GM23338 (cell line): ENCODE measurements around the gene ADAT3. TPM values are rescaled to one million over a fixed set of nuclear protein-coding genes. Genes with fewer than 3 reads are reported as not detected.
A peak's percentile ranks its signal among the peaks of the same experiment; 100 is the strongest.

Source experiments
- ATAC-seq: fragments of 200-7000 bp; cut with Tn5 transposase; 3 replicates; pipeline ENCODE4 v1.9.1; 2020
- DNase-seq: peaks from one replicate; pipeline ENCODE4 v3.0.0-alpha.2; 2015; ENCODE audit warnings: low spot score
- H2AFZ ChIP-seq: fragments of 200-600 bp; sonication (generic); 2 replicates; pipeline ENCODE4 v1.8.0; 2016; ENCODE audit warnings: antibody characterized with exemption, mild to moderate bottlenecking, moderate library complexity
- H3F3A ChIP-seq: fragments of 200-600 bp; sonication (generic); replicated peaks from 2 replicates; pipeline ENCODE4 v1.8.0; 2017; ENCODE audit warnings: antibody characterized with exemption, mixed run types, low read depth
- H3K27ac ChIP-seq: fragments of 200-600 bp; sonication (generic); 2 replicates; pipeline ENCODE4 v1.6.1; 2016; ENCODE audit warnings: low read depth
- H3K27me3 ChIP-seq: fragments of 200-600 bp; sonication (generic); 2 replicates; pipeline ENCODE4 v1.8.0; 2016; ENCODE audit warnings: mild to moderate bottlenecking, mixed run types, moderate library complexity; ENCODE audit not compliant: insufficient read depth
- H3K36me3 ChIP-seq: fragments of 200-600 bp; sonication (generic); 2 replicates; pipeline ENCODE4 v1.8.0; 2016; ENCODE audit warnings: mild to moderate bottlenecking; ENCODE audit not compliant: insufficient read depth
- H3K4me1 ChIP-seq: fragments of 200-600 bp; sonication (generic); 2 replicates; pipeline ENCODE4 v1.8.0; 2016; ENCODE audit warnings: mild to moderate bottlenecking, moderate library complexity; ENCODE audit not compliant: insufficient read depth
- H3K4me2 ChIP-seq: fragments of 200-600 bp; sonication (generic); 2 replicates; pipeline ENCODE4 v1.7.1; 2017; ENCODE audit warnings: mixed run types
- H3K4me3 ChIP-seq: fragments of 200-600 bp; sonication (generic); 2 replicates; pipeline ENCODE4 v1.6.1; 2016; ENCODE audit warnings: mixed run types
- H3K79me2 ChIP-seq: fragments of 200-600 bp; sonication (generic); replicated peaks from 2 replicates; pipeline ENCODE4 v1.8.0; 2017; ENCODE audit warnings: mild to moderate bottlenecking; ENCODE audit not compliant: insufficient read depth
- H3K9me2 ChIP-seq: fragments of 200-600 bp; sonication (generic); 2 replicates; pipeline ENCODE4 v1.8.0; 2017; ENCODE audit not compliant: insufficient read depth
- H4K20me1 ChIP-seq: fragments of 200-600 bp; sonication (generic); replicated peaks from 2 replicates; pipeline ENCODE4 v1.8.0; 2017; ENCODE audit warnings: mild to moderate bottlenecking; ENCODE audit not compliant: insufficient read depth
- H3K27ac Mint-ChIP-seq: 2 replicates; pipeline ENCODE4 v1.8.0; 2020; ENCODE audit warnings: inconsistent platforms, mild to moderate bottlenecking, moderate library complexity, mixed read lengths
- H3K27me3 Mint-ChIP-seq: 3 replicates; pipeline ENCODE4 v1.8.0; 2022; ENCODE audit warnings: low read depth, mild to moderate bottlenecking, moderate library complexity, mixed read lengths, inconsistent platforms; ENCODE audit not compliant: insufficient read depth, poor library complexity
- H3K36me3 Mint-ChIP-seq: 3 replicates; pipeline ENCODE4 v1.8.0; 2021; ENCODE audit warnings: low read depth, mild to moderate bottlenecking, inconsistent platforms, moderate library complexity, mixed read lengths
- H3K4me1 Mint-ChIP-seq: 3 replicates; pipeline ENCODE4 v1.8.0; 2020; ENCODE audit warnings: mild to moderate bottlenecking, inconsistent platforms, mixed read lengths
- H3K4me3 Mint-ChIP-seq: 3 replicates; pipeline ENCODE4 v1.8.0; 2021; ENCODE audit warnings: moderate library complexity, mild to moderate bottlenecking, inconsistent platforms, mixed read lengths
- H3K9me3 Mint-ChIP-seq: 3 replicates; pipeline ENCODE4 v1.8.0; 2020; ENCODE audit warnings: moderate library complexity, mild to moderate bottlenecking, inconsistent platforms, mixed read lengths
- CREB1 ChIP-seq: fragments of 250-450 bp; sonication (Bioruptor Pico); IDR thresholded peaks from 2 replicates; pipeline ENCODE4 v1.5.0; 2020; ENCODE audit warnings: low read depth, mild to moderate bottlenecking, moderate library complexity
- EZH2phosphoT487 ChIP-seq: fragments of 200-600 bp; sonication (generic); IDR thresholded peaks from one replicate; pipeline ENCODE4 v1.8.1; 2018; ENCODE audit warnings: antibody characterized with exemption; ENCODE audit not compliant: unreplicated experiment
- JUNB ChIP-seq: IDR thresholded peaks from one replicate; pipeline ENCODE4 v1.6.1; 2016; ENCODE audit warnings: antibody characterized with exemption; ENCODE audit not compliant: unreplicated experiment
- NANOG ChIP-seq: IDR thresholded peaks from 2 replicates; pipeline ENCODE4 v1.6.1; 2016; ENCODE audit warnings: antibody characterized with exemption, borderline replicate concordance
- POLR2AphosphoS5 ChIP-seq: IDR thresholded peaks from 2 replicates; pipeline ENCODE4 v1.6.1; 2016; ENCODE audit warnings: antibody characterized with exemption, low read depth
- REST ChIP-seq: IDR thresholded peaks from one replicate; pipeline ENCODE4 v1.6.1; 2018; ENCODE audit warnings: antibody characterized with exemption; ENCODE audit not compliant: unreplicated experiment
- STAT1 ChIP-seq: IDR thresholded peaks from one replicate; pipeline ENCODE4 v1.6.1; 2016; ENCODE audit warnings: antibody characterized with exemption; ENCODE audit not compliant: unreplicated experiment
- ZNF331 ChIP-seq: fragments of 250-450 bp; sonication (Bioruptor Pico); IDR thresholded peaks from 2 replicates; pipeline ENCODE4 v1.5.0; 2020; ENCODE audit warnings: low read depth, mild to moderate bottlenecking, moderate library complexity
- polyA plus RNA-seq: library from polyadenylated mRNA; unstranded; fragments of >200 nt; fragmentation: Nextera tagmentation; extraction: Ambion mirVana; gene quantifications from 2 replicates; pipeline ENCODE4 v1.2.1, GENCODE V29; 2016
- total RNA-seq: library from RNA; depleted of rRNA; stranded (reverse); fragments of >200 nt; shearing (Covaris generic); gene quantifications from 2 replicates; pipeline ENCODE4 v1.2.3, GENCODE V29; 2014
- TF ChIP-seq, protein P1 (sequence below): fragments of 250-450 bp; sonication (Bioruptor Pico); IDR thresholded peaks from 2 replicates; pipeline ENCODE4 v1.5.0; 2020; ENCODE audit warnings: mild to moderate bottlenecking, moderate library complexity
- TF ChIP-seq, protein P2 (sequence below): IDR thresholded peaks from 2 replicates; pipeline ENCODE4 v1.6.1; 2016; ENCODE audit warnings: antibody characterized with exemption
- TF ChIP-seq, protein P3 (sequence below), 2 experiments: fragments of 200-600 bp in 1 of 2; sonication (generic) in 1 of 2; conservative IDR thresholded peaks; 2 replicates each; pipeline versions ENCODE4 v1.5.1 to v1.6.1; 2016 to 2017; ENCODE audit warnings: antibody characterized with exemption in 2 of 2, low read depth in 2 of 2, mild to moderate bottlenecking in 2 of 2, moderate library complexity in 1 of 2

Gene ADAT3
- total and polyA plus RNA-seq, 2 experiments from 2014 or later, result 7.9 to 12.4 TPM

DNA sequence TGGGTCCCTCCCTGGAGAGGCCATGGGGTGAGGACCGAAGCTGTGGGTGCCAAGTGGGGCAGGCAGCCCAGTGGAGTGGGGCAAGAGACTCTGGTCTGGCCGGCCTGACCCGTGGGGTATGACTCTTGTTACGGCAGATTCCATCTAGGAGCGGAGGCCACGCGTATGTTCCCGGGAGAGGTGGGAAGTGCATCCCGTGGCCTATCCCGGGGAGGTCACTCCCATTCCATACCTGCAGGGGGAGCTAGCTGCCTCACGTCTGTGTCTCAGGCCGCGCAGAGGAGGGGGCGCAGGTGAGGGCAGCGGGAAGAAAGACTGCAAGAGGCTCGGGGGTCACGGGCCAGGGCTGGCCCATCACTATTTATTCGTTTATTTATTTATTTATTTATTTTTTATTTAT, 40.7 kb downstream of the ADAT3 start:
- peaks cover 7% of the 10 kb centered on the region for H3K36me3 Mint-ChIP-seq
- no peaks in the 10 kb centered on the region for H3K27me3 ChIP-seq

More for the DNA sequence above, 40.7 kb downstream of the ADAT3 start:
- Histone ChIP-seq H3K9me2 (no peaks in the 10 kb centered on the region), H3K4me1 (peaks cover 10% of the 10 kb centered on the region), H4K20me1 (peaks cover 41% of the 10 kb centered on the region), H3K79me2 (peaks cover 92% of the 10 kb centered on the region), H3K27ac (no peak overlapping the region), H3K4me3 (no peak overlapping the region), H3K36me3 (peaks cover 4% of the 10 kb centered on the region; the same call in 1 of the 2 replicates), H2AFZ (no peak overlapping the region), H3F3A (peaks cover 3% of the 10 kb centered on the region), H3K4me2 (no peak overlapping the region)
- Mint-ChIP-seq H3K9me3 (no peaks in the 10 kb centered on the region), H3K4me1 (peaks cover 18% of the 10 kb centered on the region), H3K4me3 (0 out of 3 replicates have a peak overlapping the region, but pooled peaks have one; percentile 15), H3K27ac (peak overlapping the region; percentile 85), H3K27me3 (peaks cover 18% of the 10 kb centered on the region)
- DNase-seq, result peak; percentile 93
- TF ChIP-seq, protein P1, sequence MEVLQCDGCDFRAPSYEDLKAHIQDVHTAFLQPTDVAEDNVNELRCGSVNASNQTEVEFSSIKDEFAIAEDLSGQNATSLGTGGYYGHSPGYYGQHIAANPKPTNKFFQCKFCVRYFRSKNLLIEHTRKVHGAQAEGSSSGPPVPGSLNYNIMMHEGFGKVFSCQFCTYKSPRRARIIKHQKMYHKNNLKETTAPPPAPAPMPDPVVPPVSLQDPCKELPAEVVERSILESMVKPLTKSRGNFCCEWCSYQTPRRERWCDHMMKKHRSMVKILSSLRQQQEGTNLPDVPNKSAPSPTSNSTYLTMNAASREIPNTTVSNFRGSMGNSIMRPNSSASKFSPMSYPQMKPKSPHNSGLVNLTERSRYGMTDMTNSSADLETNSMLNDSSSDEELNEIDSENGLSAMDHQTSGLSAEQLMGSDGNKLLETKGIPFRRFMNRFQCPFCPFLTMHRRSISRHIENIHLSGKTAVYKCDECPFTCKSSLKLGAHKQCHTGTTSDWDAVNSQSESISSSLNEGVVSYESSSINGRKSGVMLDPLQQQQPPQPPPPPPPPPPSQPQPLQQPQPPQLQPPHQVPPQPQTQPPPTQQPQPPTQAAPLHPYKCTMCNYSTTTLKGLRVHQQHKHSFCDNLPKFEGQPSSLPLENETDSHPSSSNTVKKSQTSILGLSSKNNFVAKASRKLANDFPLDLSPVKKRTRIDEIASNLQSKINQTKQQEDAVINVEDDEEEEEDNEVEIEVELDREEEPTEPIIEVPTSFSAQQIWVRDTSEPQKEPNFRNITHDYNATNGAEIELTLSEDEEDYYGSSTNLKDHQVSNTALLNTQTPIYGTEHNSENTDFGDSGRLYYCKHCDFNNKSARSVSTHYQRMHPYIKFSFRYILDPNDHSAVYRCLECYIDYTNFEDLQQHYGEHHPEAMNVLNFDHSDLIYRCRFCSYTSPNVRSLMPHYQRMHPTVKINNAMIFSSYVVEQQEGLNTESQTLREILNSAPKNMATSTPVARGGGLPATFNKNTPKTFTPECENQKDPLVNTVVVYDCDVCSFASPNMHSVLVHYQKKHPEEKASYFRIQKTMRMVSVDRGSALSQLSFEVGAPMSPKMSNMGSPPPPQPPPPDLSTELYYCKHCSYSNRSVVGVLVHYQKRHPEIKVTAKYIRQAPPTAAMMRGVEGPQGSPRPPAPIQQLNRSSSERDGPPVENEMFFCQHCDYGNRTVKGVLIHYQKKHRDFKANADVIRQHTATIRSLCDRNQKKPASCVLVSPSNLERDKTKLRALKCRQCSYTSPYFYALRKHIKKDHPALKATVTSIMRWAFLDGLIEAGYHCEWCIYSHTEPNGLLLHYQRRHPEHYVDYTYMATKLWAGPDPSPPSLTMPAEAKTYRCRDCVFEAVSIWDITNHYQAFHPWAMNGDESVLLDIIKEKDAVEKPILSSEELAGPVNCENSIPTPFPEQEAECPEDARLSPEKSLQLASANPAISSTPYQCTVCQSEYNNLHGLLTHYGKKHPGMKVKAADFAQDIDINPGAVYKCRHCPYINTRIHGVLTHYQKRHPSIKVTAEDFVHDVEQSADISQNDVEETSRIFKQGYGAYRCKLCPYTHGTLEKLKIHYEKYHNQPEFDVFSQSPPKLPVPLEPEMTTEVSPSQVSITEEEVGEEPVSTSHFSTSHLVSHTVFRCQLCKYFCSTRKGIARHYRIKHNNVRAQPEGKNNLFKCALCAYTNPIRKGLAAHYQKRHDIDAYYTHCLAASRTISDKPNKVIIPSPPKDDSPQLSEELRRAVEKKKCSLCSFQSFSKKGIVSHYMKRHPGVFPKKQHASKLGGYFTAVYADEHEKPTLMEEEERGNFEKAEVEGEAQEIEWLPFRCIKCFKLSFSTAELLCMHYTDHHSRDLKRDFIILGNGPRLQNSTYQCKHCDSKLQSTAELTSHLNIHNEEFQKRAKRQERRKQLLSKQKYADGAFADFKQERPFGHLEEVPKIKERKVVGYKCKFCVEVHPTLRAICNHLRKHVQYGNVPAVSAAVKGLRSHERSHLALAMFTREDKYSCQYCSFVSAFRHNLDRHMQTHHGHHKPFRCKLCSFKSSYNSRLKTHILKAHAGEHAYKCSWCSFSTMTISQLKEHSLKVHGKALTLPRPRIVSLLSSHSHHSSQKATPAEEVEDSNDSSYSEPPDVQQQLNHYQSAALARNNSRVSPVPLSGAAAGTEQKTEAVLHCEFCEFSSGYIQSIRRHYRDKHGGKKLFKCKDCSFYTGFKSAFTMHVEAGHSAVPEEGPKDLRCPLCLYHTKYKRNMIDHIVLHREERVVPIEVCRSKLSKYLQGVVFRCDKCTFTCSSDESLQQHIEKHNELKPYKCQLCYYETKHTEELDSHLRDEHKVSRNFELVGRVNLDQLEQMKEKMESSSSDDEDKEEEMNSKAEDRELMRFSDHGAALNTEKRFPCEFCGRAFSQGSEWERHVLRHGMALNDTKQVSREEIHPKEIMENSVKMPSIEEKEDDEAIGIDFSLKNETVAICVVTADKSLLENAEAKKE (CRISPR knock-in tag), result no peak
- TF ChIP-seq STAT1 (no peak), JUNB (no peak), ZNF331 (CRISPR knock-in tag) (no peak), NANOG (no peak), CREB1 (CRISPR knock-in tag) (0 out of 2 replicates have a peak, but pooled peaks have one; percentile 19), REST (no peak), EZH2phosphoT487 (no peak), POLR2AphosphoS5 (no peak)
- TF ChIP-seq, protein P2, sequence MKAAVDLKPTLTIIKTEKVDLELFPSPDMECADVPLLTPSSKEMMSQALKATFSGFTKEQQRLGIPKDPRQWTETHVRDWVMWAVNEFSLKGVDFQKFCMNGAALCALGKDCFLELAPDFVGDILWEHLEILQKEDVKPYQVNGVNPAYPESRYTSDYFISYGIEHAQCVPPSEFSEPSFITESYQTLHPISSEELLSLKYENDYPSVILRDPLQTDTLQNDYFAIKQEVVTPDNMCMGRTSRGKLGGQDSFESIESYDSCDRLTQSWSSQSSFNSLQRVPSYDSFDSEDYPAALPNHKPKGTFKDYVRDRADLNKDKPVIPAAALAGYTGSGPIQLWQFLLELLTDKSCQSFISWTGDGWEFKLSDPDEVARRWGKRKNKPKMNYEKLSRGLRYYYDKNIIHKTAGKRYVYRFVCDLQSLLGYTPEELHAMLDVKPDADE, result no peak
- TF ChIP-seq, protein P3, sequence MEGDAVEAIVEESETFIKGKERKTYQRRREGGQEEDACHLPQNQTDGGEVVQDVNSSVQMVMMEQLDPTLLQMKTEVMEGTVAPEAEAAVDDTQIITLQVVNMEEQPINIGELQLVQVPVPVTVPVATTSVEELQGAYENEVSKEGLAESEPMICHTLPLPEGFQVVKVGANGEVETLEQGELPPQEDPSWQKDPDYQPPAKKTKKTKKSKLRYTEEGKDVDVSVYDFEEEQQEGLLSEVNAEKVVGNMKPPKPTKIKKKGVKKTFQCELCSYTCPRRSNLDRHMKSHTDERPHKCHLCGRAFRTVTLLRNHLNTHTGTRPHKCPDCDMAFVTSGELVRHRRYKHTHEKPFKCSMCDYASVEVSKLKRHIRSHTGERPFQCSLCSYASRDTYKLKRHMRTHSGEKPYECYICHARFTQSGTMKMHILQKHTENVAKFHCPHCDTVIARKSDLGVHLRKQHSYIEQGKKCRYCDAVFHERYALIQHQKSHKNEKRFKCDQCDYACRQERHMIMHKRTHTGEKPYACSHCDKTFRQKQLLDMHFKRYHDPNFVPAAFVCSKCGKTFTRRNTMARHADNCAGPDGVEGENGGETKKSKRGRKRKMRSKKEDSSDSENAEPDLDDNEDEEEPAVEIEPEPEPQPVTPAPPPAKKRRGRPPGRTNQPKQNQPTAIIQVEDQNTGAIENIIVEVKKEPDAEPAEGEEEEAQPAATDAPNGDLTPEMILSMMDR (conservative IDR thresholded peaks at IDR 0.05; ENCODE audit: low read depth in 2 of 2), result peak; percentile 68 to 92
- peak; percentile 53 for ATAC-seq
